ENCODE data around the gene TEX36.

TEX36 gene

DNA sequence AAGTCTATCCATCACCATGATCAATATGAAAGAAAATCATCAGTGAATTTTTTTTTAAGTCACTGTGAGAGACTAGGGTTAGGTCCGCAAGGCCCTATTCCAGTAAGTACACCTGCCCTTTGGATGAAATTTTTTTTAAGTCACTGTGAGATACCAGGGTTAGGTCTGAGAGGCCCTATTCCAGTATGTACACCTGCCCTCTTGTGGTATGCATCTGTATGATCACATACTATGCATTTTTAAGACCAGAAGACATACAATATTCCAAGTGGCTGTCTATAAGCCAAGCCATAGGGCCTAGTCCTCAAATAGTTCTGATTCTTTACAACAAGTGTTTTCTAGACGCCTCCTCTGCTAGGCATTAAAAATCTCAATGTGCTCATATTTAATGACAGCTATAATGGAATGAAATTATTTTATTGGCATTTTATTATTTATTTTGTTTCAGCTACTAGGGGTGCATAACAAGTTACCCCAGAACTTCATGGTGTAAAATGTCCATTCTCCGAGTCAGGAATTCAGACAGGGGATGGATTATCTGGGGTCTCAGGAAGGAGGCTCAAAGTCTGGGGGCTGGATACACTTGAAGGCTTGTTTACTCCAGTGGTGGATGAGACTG is 53.1 kb downstream of the TEX36 start:
- Histone ChIP-seq H3K9ac (ENCODE audit: low read length) (no peak overlapping the region), H3F3A (ENCODE audit: insufficient read depth, low read length) (no peaks in the 10 kb centered on the region), H2AFZ (ENCODE audit: low read length) (no peak overlapping the region), H3K36me3 (ENCODE audit: insufficient read depth, low read length) (no peaks in the 10 kb centered on the region), H3K27me3 (ENCODE audit: insufficient read depth, low read length) (0 out of 2 replicates have a peak, but pooled peaks cover 3% of the 10 kb centered on the region), H3K4me3 (ENCODE audit: low read depth, low read length, poor library complexity, severe bottlenecking) (no peak overlapping the region), H4K20me1 (ENCODE audit: insufficient read depth, low read length) (no peaks in the 10 kb centered on the region), H3K4me1 (ENCODE audit: insufficient read depth, low read length, severe bottlenecking) (no peaks in the 10 kb centered on the region), H3K9me2 (ENCODE audit: low read depth, low read length) (no peaks in the 10 kb centered on the region), H3K79me2 (ENCODE audit: insufficient read depth, low read length) (no peaks in the 10 kb centered on the region), H3K27ac (ENCODE audit: low read depth, low read length, poor library complexity, severe bottlenecking) (no peak overlapping the region), H3K9me3 (ENCODE audit: low read length) (no peaks in the 10 kb centered on the region), H3K4me2 (ENCODE audit: low read length) (no peak overlapping the region)
- TF ChIP-seq, protein P1, sequence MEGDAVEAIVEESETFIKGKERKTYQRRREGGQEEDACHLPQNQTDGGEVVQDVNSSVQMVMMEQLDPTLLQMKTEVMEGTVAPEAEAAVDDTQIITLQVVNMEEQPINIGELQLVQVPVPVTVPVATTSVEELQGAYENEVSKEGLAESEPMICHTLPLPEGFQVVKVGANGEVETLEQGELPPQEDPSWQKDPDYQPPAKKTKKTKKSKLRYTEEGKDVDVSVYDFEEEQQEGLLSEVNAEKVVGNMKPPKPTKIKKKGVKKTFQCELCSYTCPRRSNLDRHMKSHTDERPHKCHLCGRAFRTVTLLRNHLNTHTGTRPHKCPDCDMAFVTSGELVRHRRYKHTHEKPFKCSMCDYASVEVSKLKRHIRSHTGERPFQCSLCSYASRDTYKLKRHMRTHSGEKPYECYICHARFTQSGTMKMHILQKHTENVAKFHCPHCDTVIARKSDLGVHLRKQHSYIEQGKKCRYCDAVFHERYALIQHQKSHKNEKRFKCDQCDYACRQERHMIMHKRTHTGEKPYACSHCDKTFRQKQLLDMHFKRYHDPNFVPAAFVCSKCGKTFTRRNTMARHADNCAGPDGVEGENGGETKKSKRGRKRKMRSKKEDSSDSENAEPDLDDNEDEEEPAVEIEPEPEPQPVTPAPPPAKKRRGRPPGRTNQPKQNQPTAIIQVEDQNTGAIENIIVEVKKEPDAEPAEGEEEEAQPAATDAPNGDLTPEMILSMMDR (IDR thresholded peaks at IDR 0.05; ENCODE audit: low read length): peak; percentile 55
- no peak for TF ChIP-seq EZH2 (IDR thresholded peaks at IDR 0.05; ENCODE audit: borderline replicate concordance, low read length)

GRCh38 chr10:125628104-125629049 is 54.6 kb downstream of the TEX36 start:
- no peak overlapping the region for H3K27ac ChIP-seq (ENCODE audit: low read depth, low read length, poor library complexity, severe bottlenecking)
- H3K4me1 ChIP-seq (ENCODE audit: insufficient read depth, low read length, severe bottlenecking): no peaks in the 10 kb centered on the region
- no peaks in the 10 kb centered on the region for H3K9me2 ChIP-seq (ENCODE audit: low read depth, low read length)
- H3K36me3 ChIP-seq (ENCODE audit: insufficient read depth, low read length): no peaks in the 10 kb centered on the region
- no peak overlapping the region for H3K4me3 ChIP-seq (ENCODE audit: low read depth, low read length, poor library complexity, severe bottlenecking)
- H3K79me2 ChIP-seq (ENCODE audit: insufficient read depth, low read length): no peaks in the 10 kb centered on the region
- H4K20me1 ChIP-seq (ENCODE audit: insufficient read depth, low read length): no peaks in the 10 kb centered on the region
- 0 out of 2 replicates have a peak, but pooled peaks cover 3% of the 10 kb centered on the region for H3K27me3 ChIP-seq (ENCODE audit: insufficient read depth, low read length)
- H3F3A ChIP-seq (ENCODE audit: insufficient read depth, low read length): no peaks in the 10 kb centered on the region
- no peaks in the 10 kb centered on the region for H3K9me3 ChIP-seq (ENCODE audit: low read length)
- no peak for TF ChIP-seq EZH2 (IDR thresholded peaks at IDR 0.05; ENCODE audit: borderline replicate concordance, low read length)
- no peak overlapping the region for H2AFZ ChIP-seq (ENCODE audit: low read length)
- no peak overlapping the region for H3K9ac ChIP-seq (ENCODE audit: low read length)
- no peak overlapping the region for H3K4me2 ChIP-seq (ENCODE audit: low read length)

DNA sequence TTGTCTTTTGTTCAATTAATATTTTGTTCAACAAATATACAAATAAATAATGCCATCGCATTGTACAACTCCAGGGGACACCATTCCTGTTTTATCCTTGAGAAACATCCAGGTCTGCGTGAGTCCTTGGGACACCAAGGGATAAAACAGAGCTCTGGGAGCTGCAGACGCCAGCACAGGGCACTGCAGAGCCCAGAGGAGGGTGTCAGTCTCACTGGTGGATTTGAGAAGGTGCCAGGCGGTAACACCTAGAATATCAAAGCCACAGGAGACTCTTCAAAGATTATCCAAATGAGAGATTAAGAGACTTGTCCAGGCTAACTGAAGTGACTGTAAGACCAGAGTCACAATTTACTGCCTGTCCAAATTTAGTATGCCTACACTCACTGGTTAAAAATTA is 55.3 kb downstream of the TEX36 start:
- Histone ChIP-seq H3K27me3 (ENCODE audit: insufficient read depth, low read length) (0 out of 2 replicates have a peak, but pooled peaks cover 3% of the 10 kb centered on the region), H3K36me3 (ENCODE audit: insufficient read depth, low read length) (no peaks in the 10 kb centered on the region), H4K20me1 (ENCODE audit: insufficient read depth, low read length) (no peaks in the 10 kb centered on the region), H3K4me2 (ENCODE audit: low read length) (no peak overlapping the region), H3F3A (ENCODE audit: insufficient read depth, low read length) (no peaks in the 10 kb centered on the region), H3K4me3 (ENCODE audit: low read depth, low read length, poor library complexity, severe bottlenecking) (no peak overlapping the region), H3K9ac (ENCODE audit: low read length) (no peak overlapping the region), H3K4me1 (ENCODE audit: insufficient read depth, low read length, severe bottlenecking) (no peaks in the 10 kb centered on the region), H3K79me2 (ENCODE audit: insufficient read depth, low read length) (no peaks in the 10 kb centered on the region), H3K9me2 (ENCODE audit: low read depth, low read length) (no peaks in the 10 kb centered on the region), H3K9me3 (ENCODE audit: low read length) (no peaks in the 10 kb centered on the region), H2AFZ (ENCODE audit: low read length) (no peak overlapping the region), H3K27ac (ENCODE audit: low read depth, low read length, poor library complexity, severe bottlenecking) (no peak overlapping the region)
- TF ChIP-seq EZH2 (IDR thresholded peaks at IDR 0.05; ENCODE audit: borderline replicate concordance, low read length): no peak
- TF ChIP-seq, protein P1 (IDR thresholded peaks at IDR 0.05; ENCODE audit: low read length): no peak
